Nephron progenitor cell (in vitro differentiated cells): Measurements from ENCODE around the gene LARP1.
A peak's percentile ranks its signal among the peaks of the same experiment; 100 is the strongest.

ENCODE experiments used
- DNase-seq: peaks from one replicate; pipeline ENCODE4 v3.0.0; 2021
- H3K27ac Mint-ChIP-seq: 2 replicates; pipeline ENCODE4 v1.8.0; 2021; ENCODE audit warnings: mild to moderate bottlenecking, moderate library complexity, mixed read lengths
- H3K27me3 Mint-ChIP-seq: 2 replicates; pipeline ENCODE4 v1.8.0; 2021; ENCODE audit warnings: mild to moderate bottlenecking, low read depth, mixed read lengths; ENCODE audit not compliant: poor library complexity
- H3K36me3 Mint-ChIP-seq: 2 replicates; pipeline ENCODE4 v1.8.0; 2021; ENCODE audit warnings: low read depth, mixed read lengths
- H3K4me1 Mint-ChIP-seq: 2 replicates; pipeline ENCODE4 v1.8.0; 2021; ENCODE audit warnings: mixed read lengths
- H3K4me3 Mint-ChIP-seq: 2 replicates; pipeline ENCODE4 v1.8.0; 2021; ENCODE audit warnings: mild to moderate bottlenecking, moderate library complexity, mixed read lengths
- H3K9me3 Mint-ChIP-seq: 2 replicates; pipeline ENCODE4 v1.8.0; 2021; ENCODE audit warnings: mild to moderate bottlenecking, moderate library complexity, mixed read lengths
- CTCF ChIP-seq: fragments of 200-600 bp; sonication (generic); IDR thresholded peaks from 2 replicates; pipeline ENCODE4 v1.5.0; 2021; ENCODE audit warnings: antibody characterized with exemption

Gene LARP1

GRCh38 chr5:154786414-154786813 is 31.2 kb downstream of the LARP1 start:
- peaks cover 51% of the 10 kb centered on the region for H3K4me1 Mint-ChIP-seq
- DNase-seq: no peak
- H3K36me3 Mint-ChIP-seq: peaks cover 24% of the 10 kb centered on the region
- H3K27ac Mint-ChIP-seq: no peak overlapping the region
- no peaks in the 10 kb centered on the region for H3K9me3 Mint-ChIP-seq
- no peaks in the 10 kb centered on the region for H3K27me3 Mint-ChIP-seq
- H3K4me3 Mint-ChIP-seq: no peak overlapping the region
- TF ChIP-seq CTCF: no peak

GRCh38 chr5:154788212-154788611 is 33.0 kb downstream of the LARP1 start:
- no peak overlapping the region for H3K4me3 Mint-ChIP-seq
- peaks cover 33% of the 10 kb centered on the region for H3K4me1 Mint-ChIP-seq
- H3K36me3 Mint-ChIP-seq: peaks cover 27% of the 10 kb centered on the region
- DNase-seq: no peak
- no peaks in the 10 kb centered on the region for H3K9me3 Mint-ChIP-seq
- H3K27ac Mint-ChIP-seq: peak overlapping the region; percentile 66
- no peaks in the 10 kb centered on the region for H3K27me3 Mint-ChIP-seq
- TF ChIP-seq CTCF: no peak

- Mint-ChIP-seq H3K36me3 (peaks cover 47% of the 10 kb centered on the region), H3K4me3 (no peak overlapping the region), H3K9me3 (no peaks in the 10 kb centered on the region), H3K27me3 (no peaks in the 10 kb centered on the region), H3K4me1 (peaks cover 6% of the 10 kb centered on the region), H3K27ac (no peak overlapping the region)
- DNase-seq: no peak
- TF ChIP-seq CTCF: no peak
These were observed 36.4 kb downstream of the LARP1 start for GRCh38 chr5:154791535-154791934.

- Mint-ChIP-seq H3K27me3 (no peaks in the 10 kb centered on the region), H3K4me1 (no peaks in the 10 kb centered on the region), H3K36me3 (peaks cover 52% of the 10 kb centered on the region), H3K9me3 (no peaks in the 10 kb centered on the region), H3K4me3 (no peak overlapping the region), H3K27ac (peak overlapping the region; percentile 93)
- TF ChIP-seq CTCF: no peak
- DNase-seq: no peak
These were observed 38.7 kb downstream of the LARP1 start for GRCh38 chr5:154793599-154794524.

GRCh38 chr5:154794525-154795234 is 39.5 kb downstream of the LARP1 start:
- no peaks in the 10 kb centered on the region for H3K4me1 Mint-ChIP-seq
- H3K27ac Mint-ChIP-seq: peak overlapping the region; percentile 0
- peaks cover 58% of the 10 kb centered on the region for H3K36me3 Mint-ChIP-seq

More at GRCh38 chr5:154794525-154795234, 39.5 kb downstream of the LARP1 start:
- Mint-ChIP-seq H3K4me3 (no peak overlapping the region), H3K9me3 (no peaks in the 10 kb centered on the region), H3K27me3 (no peaks in the 10 kb centered on the region)
- no peak for DNase-seq
- TF ChIP-seq CTCF: no peak
